BLaER1 (cell line): ENCODE measurements around the gene DNM2.
"Not testable (repeated sequence)": the region's sequence is repeated elsewhere in the genome, so short reads cannot be mapped to it uniquely, and the experiment has no call there.

Experiments
- H3K27ac ChIP-seq: shearing (Covaris generic); formaldehyde crosslinking; 2 replicates; pipeline ENCODE4 v1.8.1; 2022
- H3K27me3 ChIP-seq: shearing (Covaris generic); formaldehyde crosslinking; 2 replicates; pipeline ENCODE4 v1.8.1; 2022
- H3K36me3 ChIP-seq: shearing (Covaris generic); formaldehyde crosslinking; 2 replicates; pipeline ENCODE4 v1.8.1; 2022
- H3K4me1 ChIP-seq: shearing (Covaris generic); formaldehyde crosslinking; 2 replicates; pipeline ENCODE4 v1.8.1; 2022
- H3K4me2 ChIP-seq: shearing (Covaris generic); formaldehyde crosslinking; 2 replicates; pipeline ENCODE4 v1.8.1; 2022
- H3K4me3 ChIP-seq: shearing (Covaris generic); formaldehyde crosslinking; 2 replicates; pipeline ENCODE4 v1.8.1; 2022
- H3K9ac ChIP-seq: shearing (Covaris generic); formaldehyde crosslinking; 2 replicates; pipeline ENCODE4 v1.8.1; 2022
- H3K9me3 ChIP-seq: shearing (Covaris generic); formaldehyde crosslinking; 2 replicates; pipeline ENCODE4 v1.8.1; 2022
- H4K20me1 ChIP-seq: shearing (Covaris generic); formaldehyde crosslinking; 2 replicates; pipeline ENCODE4 v1.8.1; 2022
- Cebpa-rat ChIP-seq: shearing (Covaris generic); IDR thresholded peaks from 2 replicates; pipeline ENCODE4 v1.8.1; 2022

The DNM2 gene

DNA sequence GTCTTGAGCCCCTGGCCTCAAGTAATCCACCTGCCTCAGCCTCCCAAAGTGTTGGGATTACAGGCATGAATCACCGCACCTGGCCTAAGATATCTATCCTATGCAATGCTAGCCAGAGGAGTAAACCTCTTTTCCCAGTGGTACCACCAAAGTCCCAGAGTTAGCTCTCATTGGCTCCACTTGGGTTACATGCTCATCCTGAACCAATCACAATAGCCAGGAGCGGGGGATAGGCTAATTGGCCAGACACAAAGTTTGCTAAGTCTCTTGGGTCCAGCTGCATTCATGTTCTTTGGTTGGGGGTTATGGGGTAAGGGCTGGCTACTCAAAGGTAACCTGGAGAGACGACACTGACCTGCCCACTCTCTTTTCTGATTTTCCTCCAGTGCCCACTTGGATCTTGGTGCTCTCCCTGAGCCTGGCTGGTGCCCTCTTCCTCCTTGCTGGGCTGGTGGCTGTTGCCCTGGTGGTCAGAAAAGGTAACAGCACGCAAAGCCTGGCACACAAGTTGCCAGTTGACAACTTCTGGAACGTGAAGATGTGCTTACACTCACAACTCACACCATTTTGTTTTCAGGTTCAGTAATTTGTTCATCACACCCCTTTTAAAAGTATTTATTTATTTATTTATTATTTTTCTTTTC lies 138.1 kb downstream of the DNM2 start:
- H3K27me3 ChIP-seq = no peaks in the 10 kb centered on the region
- H3K4me1 ChIP-seq = no peaks in the 10 kb centered on the region
- no peak overlapping the region for H3K4me3 ChIP-seq
- no peak for TF ChIP-seq Cebpa-rat
- H3K9ac ChIP-seq = no peak overlapping the region
- H3K27ac ChIP-seq = no peak overlapping the region
- H3K36me3 ChIP-seq = no peaks in the 10 kb centered on the region
- H4K20me1 ChIP-seq = no peaks in the 10 kb centered on the region
- H3K4me2 ChIP-seq = no peak overlapping the region
- H3K9me3 ChIP-seq = no peaks in the 10 kb centered on the region

GRCh38 chr19:10856899-10857298 lies 139.0 kb downstream of the DNM2 start:
- H3K4me3 ChIP-seq, H3K4me1 ChIP-seq, H3K27me3 ChIP-seq, H3K9me3 ChIP-seq, H3K4me2 ChIP-seq, H4K20me1 ChIP-seq, H3K36me3 ChIP-seq, H3K27ac ChIP-seq, H3K9ac ChIP-seq: not testable (repeated sequence)

DNA sequence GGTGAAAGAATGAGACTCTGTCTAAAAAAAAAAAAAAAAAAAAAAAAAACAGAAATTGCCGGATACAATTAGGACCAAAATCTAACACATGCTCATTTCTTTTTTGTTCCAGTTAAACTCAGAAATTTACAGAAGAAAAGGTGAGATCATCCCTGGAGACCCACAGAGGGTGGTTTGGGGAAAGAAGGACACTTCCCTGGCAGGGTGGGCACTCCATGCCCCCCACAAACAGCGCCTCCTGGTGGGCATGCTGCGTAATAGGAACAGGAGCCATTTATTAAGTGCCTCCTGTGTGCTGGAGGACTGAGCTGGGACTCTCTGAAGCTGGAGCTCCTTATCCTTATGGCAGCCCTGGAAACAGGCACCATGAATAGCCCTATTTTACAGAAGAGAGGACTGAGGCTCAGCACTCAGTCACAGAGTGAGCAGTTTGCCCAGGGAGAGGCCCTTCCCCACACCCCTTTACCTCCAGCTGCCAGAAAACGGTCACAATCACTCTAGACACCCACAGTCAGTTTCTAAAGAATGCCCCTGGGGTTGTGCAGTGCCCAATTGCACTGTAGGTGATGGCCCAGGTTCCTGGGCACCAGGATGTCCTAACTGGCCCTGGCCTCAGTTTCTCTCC lies 140.4 kb downstream of the DNM2 start:
- TF ChIP-seq Cebpa-rat = no peak
- Histone ChIP-seq H3K4me2 (no peak overlapping the region), H4K20me1 (no peaks in the 10 kb centered on the region), H3K27ac (no peak overlapping the region), H3K27me3 (no peaks in the 10 kb centered on the region), H3K4me3 (no peak overlapping the region), H3K4me1 (0 out of 2 replicates have a peak, but pooled peaks cover 6% of the 10 kb centered on the region), H3K9me3 (no peaks in the 10 kb centered on the region), H3K36me3 (no peaks in the 10 kb centered on the region), H3K9ac (no peak overlapping the region)

DNA sequence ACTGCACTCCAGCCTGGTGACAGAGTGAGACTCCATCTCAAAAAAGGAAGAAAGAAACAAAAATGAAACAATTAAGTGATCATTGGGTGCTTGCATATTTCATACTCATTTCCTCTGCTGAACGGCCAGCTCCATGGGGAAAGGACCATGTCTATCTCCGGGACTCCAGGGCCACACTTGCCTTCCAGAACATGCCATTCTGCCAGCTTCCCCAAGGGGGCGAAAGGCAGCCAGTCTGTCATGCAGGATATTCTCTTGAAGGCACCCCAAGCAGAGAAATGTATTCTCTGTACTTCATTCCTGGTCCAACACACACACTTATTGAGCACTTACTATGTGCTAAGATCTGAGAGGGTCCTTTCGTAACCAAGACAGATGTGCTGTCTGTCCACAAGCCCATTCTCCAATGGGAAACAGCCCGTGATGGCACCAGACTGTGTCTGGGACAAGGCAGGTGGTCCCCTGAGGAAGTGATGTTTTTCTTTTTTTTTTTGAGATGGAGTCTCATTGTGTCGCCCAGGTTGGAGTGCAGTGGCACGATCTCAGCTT lies 143.3 kb downstream of the DNM2 start:
- no peak for TF ChIP-seq Cebpa-rat

DNA sequence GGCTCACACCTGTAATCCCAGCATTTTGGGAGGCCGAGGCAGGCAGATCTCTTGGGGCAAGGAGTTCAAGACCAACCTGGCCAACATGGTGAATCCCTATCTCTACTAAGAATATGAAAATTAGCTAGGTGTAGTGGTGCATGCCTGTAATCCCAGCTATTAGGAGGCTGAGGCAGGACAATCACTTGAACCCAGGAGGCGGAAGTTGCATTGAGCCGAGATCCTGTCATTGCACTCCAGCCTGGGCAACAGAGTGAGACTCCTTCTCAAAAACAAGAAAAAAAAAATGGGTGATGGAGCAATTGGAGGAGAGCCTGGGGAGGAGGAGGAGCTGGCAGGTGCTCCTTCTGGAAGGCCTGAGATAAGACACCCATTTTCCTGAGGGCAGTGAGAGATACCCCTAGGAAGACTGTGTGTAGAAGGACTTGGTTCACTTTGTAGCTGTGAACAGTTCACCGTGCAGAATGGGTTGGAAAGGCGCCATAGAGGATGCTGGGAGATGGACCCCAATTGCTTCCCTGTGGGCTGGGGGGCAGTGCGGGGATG lies 144.8 kb downstream of the DNM2 start:
- H3K36me3 ChIP-seq = no peaks in the 10 kb centered on the region
- no peaks in the 10 kb centered on the region for H3K9me3 ChIP-seq
- no peak overlapping the region for H3K4me2 ChIP-seq
- H3K4me3 ChIP-seq = no peak overlapping the region
- no peaks in the 10 kb centered on the region for H4K20me1 ChIP-seq
- H3K4me1 ChIP-seq = peaks cover 19% of the 10 kb centered on the region
- no peak for TF ChIP-seq Cebpa-rat
- H3K27ac ChIP-seq = no peak overlapping the region
- no peaks in the 10 kb centered on the region for H3K27me3 ChIP-seq
- no peak overlapping the region for H3K9ac ChIP-seq

More for the DNA sequence above, 143.3 kb downstream of the DNM2 start:
- H3K4me2 ChIP-seq = no peak overlapping the region
- H3K4me3 ChIP-seq = no peak overlapping the region
- H4K20me1 ChIP-seq = no peaks in the 10 kb centered on the region
- no peaks in the 10 kb centered on the region for H3K36me3 ChIP-seq
- peaks cover 18% of the 10 kb centered on the region for H3K4me1 ChIP-seq
- no peaks in the 10 kb centered on the region for H3K27me3 ChIP-seq
- no peak overlapping the region for H3K9ac ChIP-seq
- no peaks in the 10 kb centered on the region for H3K9me3 ChIP-seq
- H3K27ac ChIP-seq = no peak overlapping the region

DNA sequence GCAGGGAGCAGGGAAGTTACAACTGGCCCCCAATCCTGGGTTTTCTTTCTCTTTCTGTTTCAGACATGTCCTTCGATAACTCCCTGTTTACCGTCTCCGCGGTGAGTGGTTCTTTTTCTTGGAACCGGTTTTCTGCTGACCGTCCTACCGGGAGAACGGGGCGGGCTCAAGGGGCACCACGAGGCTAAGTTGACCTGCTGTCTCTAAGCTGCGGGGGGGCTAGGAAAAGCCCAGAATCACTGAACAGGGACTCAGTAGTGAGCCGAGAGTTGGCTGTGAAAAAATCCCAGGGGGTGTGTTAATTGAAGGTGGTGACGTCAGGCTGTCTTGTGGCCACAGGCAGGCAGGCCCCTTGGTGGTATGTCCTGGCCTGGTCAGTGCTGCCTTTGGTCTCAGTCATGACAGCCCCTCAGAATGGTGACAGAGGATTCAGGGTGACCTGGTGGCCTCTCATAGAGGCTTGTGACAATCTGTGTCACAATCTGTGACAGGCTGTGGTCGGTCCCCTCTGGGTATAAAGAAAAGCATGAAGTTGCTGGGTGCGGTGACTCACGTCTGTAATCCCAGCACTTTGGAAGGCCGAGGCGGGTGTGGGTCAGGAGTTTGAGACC lies 145.3 kb downstream of the DNM2 start:
- 0 out of 2 replicates have a peak overlapping the region, but pooled peaks have one; percentile 24 for H3K9ac ChIP-seq

DNA sequence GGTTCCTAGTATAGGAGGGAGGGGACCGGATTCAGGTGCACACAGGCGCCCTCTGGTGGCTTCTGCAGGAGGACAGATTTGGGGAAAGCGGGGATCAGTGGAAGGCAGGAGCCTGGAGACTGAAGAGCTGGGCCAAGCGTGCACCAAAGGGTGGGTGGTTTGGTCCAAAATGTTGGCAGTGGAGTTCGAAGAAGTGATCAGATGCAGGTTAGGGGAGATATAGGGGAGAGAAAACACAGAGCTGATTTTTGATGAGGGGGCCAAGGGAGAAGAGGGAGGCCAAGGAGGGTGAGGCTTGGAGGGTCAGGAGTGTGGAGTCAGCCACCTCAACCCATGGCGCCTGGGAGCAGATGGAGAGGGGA lies 146.6 kb downstream of the DNM2 start:
- Histone ChIP-seq H3K4me2 (peak overlapping the region; percentile 49), H3K9me3 (no peaks in the 10 kb centered on the region), H3K27me3 (no peaks in the 10 kb centered on the region), H3K4me1 (peaks cover 31% of the 10 kb centered on the region), H3K9ac (no peak overlapping the region), H3K4me3 (no peak overlapping the region), H4K20me1 (no peaks in the 10 kb centered on the region), H3K27ac (no peak overlapping the region), H3K36me3 (no peaks in the 10 kb centered on the region)
- no peak for TF ChIP-seq Cebpa-rat

More for the DNA sequence above, 145.3 kb downstream of the DNM2 start:
- peaks cover 25% of the 10 kb centered on the region for H3K4me1 ChIP-seq
- no peak for TF ChIP-seq Cebpa-rat
- no peaks in the 10 kb centered on the region for H3K27me3 ChIP-seq
- no peaks in the 10 kb centered on the region for H3K36me3 ChIP-seq
- no peaks in the 10 kb centered on the region for H3K9me3 ChIP-seq
- H3K4me3 ChIP-seq = no peak overlapping the region
- no peak overlapping the region for H3K27ac ChIP-seq
- no peaks in the 10 kb centered on the region for H4K20me1 ChIP-seq
- no peak overlapping the region for H3K4me2 ChIP-seq

DNA sequence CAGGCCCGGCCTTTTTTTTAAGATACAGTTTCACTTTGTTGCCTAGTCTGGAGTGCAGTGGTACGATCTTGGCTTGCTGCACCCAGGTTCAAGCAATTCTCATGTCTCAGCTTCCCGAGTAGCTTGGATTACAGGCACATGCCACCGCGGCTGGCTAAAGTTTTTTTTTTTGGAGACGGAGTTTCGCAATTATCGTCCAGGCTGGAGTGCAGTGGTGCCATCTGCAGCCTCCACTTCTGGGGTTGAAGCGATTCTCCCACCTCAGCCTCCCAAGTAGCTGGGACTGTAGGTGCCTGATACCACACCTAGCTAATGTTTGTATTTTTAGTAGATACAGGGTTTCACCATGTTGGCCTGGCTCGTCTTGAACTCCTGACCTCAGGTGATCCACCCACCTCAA lies 148.6 kb downstream of the DNM2 start:
- no peak overlapping the region for H3K4me2 ChIP-seq
- no peaks in the 10 kb centered on the region for H3K9me3 ChIP-seq
- H3K27ac ChIP-seq = no peak overlapping the region
- no peak overlapping the region for H3K9ac ChIP-seq
- no peak overlapping the region for H3K4me3 ChIP-seq
- H3K4me1 ChIP-seq = peaks cover 42% of the 10 kb centered on the region
- peak; percentile 51; the same call in 1 of the 2 replicates for TF ChIP-seq Cebpa-rat
- no peaks in the 10 kb centered on the region for H3K27me3 ChIP-seq
- H3K36me3 ChIP-seq = no peaks in the 10 kb centered on the region
- H4K20me1 ChIP-seq = no peaks in the 10 kb centered on the region

DNA sequence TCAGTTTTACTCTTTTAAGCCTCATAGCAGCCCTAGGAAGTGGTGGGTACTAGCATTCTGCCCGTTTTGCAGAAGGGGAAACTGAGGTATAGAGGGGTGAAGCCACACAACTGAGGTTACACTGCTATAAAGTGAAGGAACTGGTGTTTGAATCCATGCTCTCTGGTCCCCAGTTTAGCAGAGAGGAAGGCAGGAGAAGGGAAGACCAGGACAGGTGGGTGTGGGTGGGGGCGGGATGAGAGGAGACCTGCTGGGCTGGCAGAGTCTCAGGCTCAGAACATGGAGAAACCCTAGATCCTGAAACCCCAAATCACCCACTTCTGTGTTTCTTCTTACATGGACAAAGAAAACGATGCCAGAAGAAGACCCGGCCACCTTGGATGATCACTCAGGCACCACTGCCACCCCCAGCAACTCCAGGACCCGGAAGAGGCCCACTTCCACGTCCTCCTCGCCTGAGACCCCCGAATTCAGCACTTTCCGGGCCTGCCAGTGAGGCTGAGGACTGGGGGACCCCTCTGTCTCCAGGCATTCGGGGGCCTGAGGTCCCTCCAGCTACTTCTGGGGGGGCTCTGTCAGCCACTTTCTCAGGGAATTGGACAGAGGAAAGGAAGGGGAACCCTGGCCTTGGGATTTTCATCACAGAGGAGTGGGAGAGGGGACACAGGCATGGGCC lies 151.1 kb downstream of the DNM2 start:
- H3K9me3 ChIP-seq = no peaks in the 10 kb centered on the region
- no peak overlapping the region for H3K9ac ChIP-seq
- H4K20me1 ChIP-seq = peaks cover 15% of the 10 kb centered on the region
- H3K27ac ChIP-seq = peak overlapping the region; percentile 26; the same call in 1 of the 2 replicates
- peaks cover 47% of the 10 kb centered on the region for H3K4me1 ChIP-seq
- H3K36me3 ChIP-seq = peaks cover under 1% of the 10 kb centered on the region; the same call in 1 of the 2 replicates
- TF ChIP-seq Cebpa-rat = no peak
- no peaks in the 10 kb centered on the region for H3K27me3 ChIP-seq
- no peak overlapping the region for H3K4me2 ChIP-seq
- H3K4me3 ChIP-seq = no peak overlapping the region

- Histone ChIP-seq H3K4me2 (peak overlapping the region; percentile 90), H4K20me1 (peaks cover 24% of the 10 kb centered on the region), H3K4me1 (peaks cover 48% of the 10 kb centered on the region)
- H3K36me3 ChIP-seq, H3K27me3 ChIP-seq, H3K4me3 ChIP-seq, H3K9ac ChIP-seq, H3K27ac ChIP-seq, H3K9me3 ChIP-seq: not testable (repeated sequence)
Measured at GRCh38 chr19:10869872-10870311, 152.0 kb downstream of the DNM2 start.
